NCI-H2081 treated with DMSO at 0.1 percent for 48 hours (cell line): ENCODE measurements around the gene EFNA5.

Experiments
- DNase-seq: peaks from one replicate; lab custom pipeline; 2025; lab: John Stamatoyannopoulos, UW

The EFNA5 gene

GRCh38 chr5:107545486-107545885 is 125.3 kb downstream of the EFNA5 start:
- DNase-seq = no peak

DNA sequence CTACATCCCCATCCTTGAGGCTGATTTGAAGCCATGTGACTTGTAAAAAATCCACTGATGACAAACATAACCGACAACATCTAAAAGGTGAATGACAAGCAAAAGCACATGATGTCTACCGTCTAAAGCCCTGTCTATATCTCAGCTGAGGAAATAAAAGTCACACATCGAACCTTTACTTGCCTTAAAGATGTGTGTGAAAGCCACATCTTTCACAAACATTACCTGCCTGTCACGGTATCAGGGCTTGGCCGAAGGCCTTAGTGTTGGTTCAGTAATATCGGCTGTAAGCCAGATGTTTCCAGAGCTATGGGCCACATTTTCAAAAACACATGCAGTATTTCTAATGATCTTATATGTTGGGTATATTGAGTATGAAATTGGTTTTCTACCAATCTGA is 125.8 kb downstream of the EFNA5 start:
- no peak for DNase-seq

GRCh38 chr5:107544476-107544875 is 126.3 kb downstream of the EFNA5 start:
- DNase-seq = no peak

DNA sequence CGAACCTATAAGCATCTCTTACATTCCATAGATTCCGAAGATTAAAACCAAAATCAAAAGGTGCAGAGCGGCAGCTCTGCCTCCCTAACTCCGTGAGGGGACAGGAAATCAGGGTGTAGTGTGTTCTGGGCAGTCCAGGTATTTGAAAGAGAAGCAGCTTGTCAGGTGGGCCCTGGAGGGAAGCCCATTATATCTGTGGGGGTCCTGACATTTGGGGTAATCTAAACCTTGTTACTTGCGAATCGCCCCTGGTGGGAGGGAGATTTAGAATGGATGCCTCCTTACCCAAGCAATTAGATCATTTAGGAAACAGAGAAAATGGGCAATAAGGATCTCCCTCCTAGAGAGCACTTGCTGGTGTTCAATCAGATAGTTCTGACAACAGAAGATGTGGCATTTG is 126.9 kb downstream of the EFNA5 start:
- DNase-seq = no peak

DNA sequence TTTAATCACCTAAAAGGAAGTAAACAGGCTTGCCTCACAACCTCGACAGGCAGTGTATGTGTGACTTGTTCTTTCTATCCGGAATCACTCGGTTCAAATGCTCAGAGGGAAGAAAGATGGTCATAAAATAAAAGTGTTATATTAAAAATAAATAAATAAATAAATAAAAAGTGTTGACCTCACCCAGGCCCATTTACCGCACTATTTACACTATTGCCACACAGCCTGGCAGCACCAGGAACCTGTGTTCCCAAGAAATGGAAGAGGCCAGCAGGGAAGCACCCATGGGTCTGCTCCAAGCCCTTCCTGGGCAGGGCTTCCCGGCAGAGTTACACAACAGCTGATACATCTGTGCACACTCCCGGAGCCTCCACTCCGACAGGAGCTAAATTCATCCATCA is 127.9 kb downstream of the EFNA5 start:
- DNase-seq = no peak

GRCh38 chr5:107542428-107542827 is 128.3 kb downstream of the EFNA5 start:
- DNase-seq = no peak

DNA sequence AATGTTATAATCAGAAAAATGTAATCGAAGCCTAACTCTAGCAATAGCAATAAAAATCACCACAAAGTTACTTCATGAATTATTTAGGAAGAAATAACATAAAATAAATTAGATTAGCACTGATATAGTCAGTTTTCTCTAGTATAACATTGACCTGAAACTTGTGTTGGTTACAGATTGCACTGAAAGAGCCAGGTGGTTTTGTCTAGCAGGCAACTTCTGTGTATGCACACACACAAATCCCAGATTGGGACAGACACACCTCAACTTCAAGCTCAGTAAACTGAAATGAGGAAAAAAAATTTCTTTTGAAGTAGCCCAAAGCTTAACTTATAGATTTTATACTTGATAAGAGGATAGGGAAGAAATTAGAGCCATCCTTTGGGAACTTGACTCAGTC is 129.3 kb downstream of the EFNA5 start:
- DNase-seq = no peak

DNA sequence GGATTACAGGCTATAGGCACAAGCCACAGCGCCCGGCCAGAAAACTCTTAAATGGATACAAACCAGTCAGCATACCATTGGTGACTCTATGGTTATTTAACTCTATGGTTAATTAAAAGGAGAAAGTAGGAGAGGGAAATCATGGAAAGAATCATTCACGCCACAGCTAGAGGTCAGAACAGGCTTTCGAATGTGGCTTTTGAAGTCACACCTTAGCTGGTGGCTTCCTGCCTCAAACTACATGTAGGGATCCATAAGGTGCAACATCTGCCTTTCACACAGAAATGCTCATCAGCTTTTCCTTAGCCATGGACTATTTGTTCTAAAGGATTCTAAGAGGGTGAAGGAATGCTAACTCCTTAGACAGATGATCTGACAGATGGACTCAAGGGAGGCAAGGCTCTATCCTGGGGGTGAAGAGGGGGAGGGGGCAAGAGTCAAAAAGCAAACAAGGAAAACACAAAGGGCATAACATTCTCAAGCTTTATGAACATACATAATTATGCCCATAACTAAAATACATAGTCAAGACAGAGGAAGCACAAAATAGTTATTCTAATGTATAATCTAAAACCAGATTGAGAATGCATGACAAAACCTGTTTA is 130.9 kb downstream of the EFNA5 start:
- no peak for DNase-seq

DNA sequence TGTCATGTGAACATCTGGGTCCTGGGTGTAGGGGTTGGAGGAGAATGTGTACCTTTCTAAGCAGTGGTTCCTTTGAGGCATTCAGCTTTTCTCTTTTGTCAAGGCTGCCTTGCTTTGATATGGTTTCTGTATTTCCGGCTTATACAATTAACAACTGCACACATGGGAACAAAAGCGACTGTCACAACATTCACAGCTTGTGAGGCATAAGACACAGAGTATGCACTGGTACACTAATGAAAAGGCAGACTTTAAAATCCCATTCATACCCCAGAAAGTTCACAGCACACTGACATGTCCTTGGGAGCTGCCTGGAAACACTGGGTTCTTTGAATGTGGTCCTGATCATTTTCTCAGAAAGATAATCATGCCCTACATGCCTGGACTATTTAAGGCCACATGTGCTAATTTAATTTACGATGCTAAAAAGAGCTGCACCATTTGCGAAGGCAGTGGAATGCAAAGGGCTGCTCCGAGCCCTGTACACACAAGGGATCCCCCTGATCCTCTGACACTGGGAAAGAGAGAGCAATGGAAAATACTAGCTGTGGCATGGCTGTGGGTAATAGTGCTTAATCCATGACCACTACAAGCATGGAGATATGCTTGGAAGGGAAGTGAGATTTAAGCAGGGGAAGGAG is 131.8 kb downstream of the EFNA5 start:
- no peak for DNase-seq

DNA sequence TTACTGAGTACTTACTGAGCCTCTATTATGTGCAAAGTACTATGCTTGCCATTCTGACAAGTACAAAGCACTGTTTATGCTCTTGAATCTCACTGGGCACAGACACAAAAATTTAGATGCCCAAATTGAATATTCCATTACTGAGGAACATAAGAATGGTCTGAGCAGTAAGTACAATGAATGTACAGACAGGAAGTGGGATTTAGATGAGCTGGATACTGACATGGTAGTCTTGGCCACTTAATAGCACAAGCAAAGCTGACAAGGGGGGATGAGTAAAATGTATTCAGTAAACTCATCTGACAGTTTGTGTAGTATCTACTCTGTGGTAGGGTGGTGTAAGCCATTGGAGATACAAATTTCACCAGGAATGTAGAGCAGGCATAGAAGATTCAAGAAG is 132.4 kb downstream of the EFNA5 start:
- no peak for DNase-seq

DNA sequence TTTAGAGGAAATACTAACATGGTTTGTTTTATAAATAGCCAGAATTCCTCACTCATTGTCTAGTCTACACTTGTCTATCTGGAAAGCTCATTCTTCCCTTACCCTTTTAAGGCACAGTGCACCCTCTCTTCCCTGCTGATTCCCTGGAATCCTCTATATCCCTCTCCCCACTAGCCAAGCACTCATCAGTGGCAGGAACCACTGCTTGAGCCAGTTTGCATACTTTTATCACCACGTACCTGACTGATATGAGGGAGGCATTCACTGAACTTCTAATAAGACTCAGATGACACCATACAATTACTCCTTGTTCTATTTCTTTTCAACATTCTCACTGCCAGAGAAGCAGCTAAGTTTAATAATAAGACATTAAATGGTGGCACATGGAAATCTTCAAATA is 134.9 kb downstream of the EFNA5 start:
- no peak for DNase-seq

GRCh38 chr5:107533910-107534876 is 136.5 kb downstream of the EFNA5 start:
- no peak for DNase-seq

- no peak for DNase-seq
Measured at GRCh38 chr5:107532916-107533315, 137.8 kb downstream of the EFNA5 start.

GRCh38 chr5:107532169-107532878 is 138.4 kb downstream of the EFNA5 start:
- DNase-seq = no peak

GRCh38 chr5:107531308-107531707 is 139.4 kb downstream of the EFNA5 start:
- DNase-seq = no peak

GRCh38 chr5:107529618-107530017 is 141.1 kb downstream of the EFNA5 start:
- DNase-seq = no peak

DNA sequence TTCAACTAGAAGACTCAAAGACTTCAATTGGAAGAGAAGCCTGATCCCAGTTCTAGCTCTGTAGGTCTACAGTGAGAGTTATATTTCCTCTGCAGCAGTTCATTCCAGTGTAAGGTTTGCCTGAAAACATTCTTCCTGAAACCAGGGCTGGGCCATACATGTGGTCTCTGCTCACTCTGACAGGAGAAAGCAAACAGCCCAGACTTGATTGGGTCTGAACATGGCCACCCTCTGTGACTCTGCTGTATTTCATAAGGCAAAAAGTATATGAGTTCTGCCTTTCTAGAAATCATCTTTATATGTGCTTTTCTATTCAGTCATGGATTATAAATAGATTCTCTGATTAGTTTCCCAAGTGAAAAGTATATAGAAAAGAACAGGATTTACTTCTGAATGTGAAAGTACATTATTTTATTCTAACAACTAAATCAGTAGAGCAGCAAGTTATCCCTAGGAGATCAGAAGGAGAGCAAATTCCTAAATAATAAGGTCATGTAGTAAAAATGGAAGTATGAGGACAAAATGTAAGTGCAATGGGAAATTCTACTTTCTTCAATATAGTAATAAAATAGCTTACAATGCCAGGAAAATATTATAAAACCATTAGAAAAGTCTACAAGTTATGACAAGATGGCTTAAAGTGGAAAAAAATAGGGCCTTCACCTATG is 144.3 kb downstream of the EFNA5 start:
- DNase-seq = no peak

DNA sequence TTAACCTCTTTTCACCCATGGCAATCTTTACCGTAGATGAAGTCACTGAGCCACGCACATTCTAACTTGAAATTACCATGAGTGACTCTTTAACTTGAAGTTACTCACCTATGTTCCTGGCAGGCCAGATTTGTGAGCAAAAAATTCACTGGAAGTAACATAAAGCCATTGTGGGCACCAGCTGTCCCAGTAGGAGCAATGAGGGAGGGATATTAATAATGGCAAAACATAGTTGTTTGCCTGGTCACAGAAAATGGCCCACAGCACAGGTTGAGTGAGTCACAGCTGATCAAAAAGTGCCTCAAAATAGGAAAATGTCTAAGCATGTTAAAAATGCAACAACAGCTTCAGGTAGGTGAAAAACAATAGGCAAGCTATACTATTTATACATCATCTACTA is 146.6 kb downstream of the EFNA5 start:
- no peak for DNase-seq

DNA sequence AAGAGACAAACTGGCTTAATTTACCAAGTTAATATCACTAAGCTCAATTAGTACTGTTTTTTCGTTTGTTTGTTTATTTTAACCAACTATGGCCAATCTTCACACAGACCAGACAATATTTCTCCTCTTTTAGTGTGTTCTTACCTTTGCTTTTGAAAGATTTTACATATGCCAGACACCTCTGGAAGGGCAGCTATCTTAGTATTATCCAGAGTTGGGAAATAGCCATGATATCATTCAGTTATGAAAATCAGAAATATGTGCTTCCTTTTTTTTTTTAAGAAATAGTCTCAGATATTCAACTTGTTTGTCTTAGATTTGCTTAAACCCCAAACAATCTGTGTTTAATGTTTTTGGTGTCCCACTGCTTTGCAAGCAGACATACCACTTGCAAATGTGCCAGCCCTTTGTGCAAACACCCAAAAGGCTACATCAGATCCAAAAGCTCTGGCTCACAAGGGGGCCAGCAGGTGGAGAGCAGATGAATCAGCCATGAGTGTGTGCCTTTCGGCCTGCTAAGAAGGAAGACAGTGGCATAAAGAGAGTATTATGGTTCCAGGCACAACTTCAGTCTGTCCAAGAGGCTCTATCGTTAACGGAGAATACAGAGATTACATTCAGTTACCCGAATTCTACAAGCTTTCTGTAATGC is 147.6 kb downstream of the EFNA5 start:
- no peak for DNase-seq

- no peak for DNase-seq
Measured at GRCh38 chr5:107522456-107522855, 148.3 kb downstream of the EFNA5 start.

GRCh38 chr5:107519900-107520354 is 150.8 kb downstream of the EFNA5 start:
- no peak for DNase-seq
